ENCODE data around the gene GPHN. TPM values are rescaled to one million over a fixed set of nuclear protein-coding genes. Genes with fewer than 3 reads are reported as not detected.
A peak's percentile ranks its signal among the peaks of the same experiment; 100 is the strongest.

The GPHN gene
- total and polyA plus RNA-seq, 5 experiments from 2014 or later: 2.9 to 12.1 (median 4.2) TPM

GRCh38 chr14:67137744-67138371 is 629.9 kb downstream of the GPHN start:
- H3K27ac Mint-ChIP-seq: no peak overlapping the region
- no peak overlapping the region for H3K4me3 Mint-ChIP-seq
- no peaks in the 10 kb centered on the region for H3K9me3 Mint-ChIP-seq
- POLR2A ChIA-PET: no interaction called here
- no peaks in the 10 kb centered on the region for H3K27me3 Mint-ChIP-seq
- H3K36me3 Mint-ChIP-seq: peaks cover 0 to 10% (median 4%) of the 10 kb centered on the region in 3 donors
- DNase-seq: peak in 1 of 10 donors; percentile 9
- ATAC-seq: no peak
- peaks cover 0 to 2% (median under 1%) of the 10 kb centered on the region in 4 donors for H3K4me1 Mint-ChIP-seq

GRCh38 chr14:67140556-67140955 is 632.6 kb downstream of the GPHN start:
- POLR2A ChIA-PET: no interaction called here
- H3K9me3 Mint-ChIP-seq: no peaks in the 10 kb centered on the region
- no peaks in the 10 kb centered on the region for H3K27me3 Mint-ChIP-seq
- DNase-seq (no peak), ATAC-seq (no peak)
- H3K36me3 Mint-ChIP-seq: peaks cover 0 to 15% (median 10%) of the 10 kb centered on the region in 3 donors
- no peak overlapping the region for H3K4me3 Mint-ChIP-seq
- H3K4me1 Mint-ChIP-seq: no peaks in the 10 kb centered on the region
- no peak overlapping the region for H3K27ac Mint-ChIP-seq

DNA sequence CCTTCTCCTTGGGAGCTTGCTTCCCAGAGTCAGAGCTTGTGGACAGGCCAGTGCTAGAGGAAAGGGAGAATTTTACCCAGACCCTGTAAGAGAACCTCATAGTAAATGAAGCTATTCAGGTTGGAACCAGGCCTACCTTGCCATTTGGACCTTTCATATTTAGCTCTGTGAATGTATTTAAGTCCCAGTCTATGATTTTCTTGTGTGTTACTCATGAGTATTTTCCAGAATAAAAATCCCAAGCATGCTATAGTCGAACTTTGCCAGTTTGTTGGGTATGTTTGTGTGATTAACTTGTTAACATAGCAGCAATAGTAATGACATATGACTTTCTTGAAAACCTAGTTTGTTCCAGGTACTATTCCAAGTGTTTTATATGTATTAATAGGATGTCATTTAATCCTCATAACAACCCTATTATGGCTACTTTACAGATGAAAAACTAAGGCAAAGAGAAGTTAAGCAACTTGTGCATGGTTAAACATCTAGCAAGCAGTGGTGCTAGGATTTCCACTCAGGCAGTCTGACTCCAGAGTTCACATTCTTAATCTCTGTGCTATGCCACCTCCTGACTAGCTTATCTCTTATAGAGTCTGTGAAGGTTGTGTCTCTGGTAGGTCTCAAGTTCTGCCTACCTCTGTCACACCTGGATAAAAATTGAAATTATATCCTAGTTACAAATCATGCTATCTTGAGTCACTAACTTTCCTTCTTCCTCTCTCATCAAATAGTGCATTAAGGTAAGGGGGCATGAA is 633.4 kb downstream of the GPHN start:
- H3K36me3 Mint-ChIP-seq: peaks cover 0 to 13% (median 10%) of the 10 kb centered on the region in 3 donors
- H3K27ac Mint-ChIP-seq: no peak overlapping the region
- no peaks in the 10 kb centered on the region for H3K27me3 Mint-ChIP-seq
- DNase-seq (no peak), ATAC-seq (no peak)
- H3K4me1 Mint-ChIP-seq: no peaks in the 10 kb centered on the region
- H3K4me3 Mint-ChIP-seq: no peak overlapping the region
- POLR2A ChIA-PET: no interaction called here
- H3K9me3 Mint-ChIP-seq: no peaks in the 10 kb centered on the region

- H3K4me1 Mint-ChIP-seq: no peaks in the 10 kb centered on the region
- POLR2A ChIA-PET: no interaction called here
- no peak for ATAC-seq
- H3K36me3 Mint-ChIP-seq: no peaks in the 10 kb centered on the region
- no peaks in the 10 kb centered on the region for H3K9me3 Mint-ChIP-seq
- H3K27me3 Mint-ChIP-seq: no peaks in the 10 kb centered on the region
- no peak overlapping the region for H3K27ac Mint-ChIP-seq
- H3K4me3 Mint-ChIP-seq: no peak overlapping the region
- DNase-seq: no peak
These were observed 643.2 kb downstream of the GPHN start for GRCh38 chr14:67151082-67151666.

GRCh38 chr14:67158566-67158965 is 650.6 kb downstream of the GPHN start:
- DNase-seq (no peak), ATAC-seq (no peak)
- Mint-ChIP-seq H3K27ac (no peak overlapping the region), H3K4me3 (no peak overlapping the region), H3K27me3 (no peaks in the 10 kb centered on the region), H3K9me3 (no peaks in the 10 kb centered on the region), H3K4me1 (no peaks in the 10 kb centered on the region), H3K36me3 (no peaks in the 10 kb centered on the region)
- POLR2A ChIA-PET: no interaction called here

- H3K36me3 Mint-ChIP-seq: no peaks in the 10 kb centered on the region
- POLR2A ChIA-PET: no interaction called here
- no peak overlapping the region for H3K4me3 Mint-ChIP-seq
- H3K9me3 Mint-ChIP-seq: no peaks in the 10 kb centered on the region
- ATAC-seq (no peak), DNase-seq (no peak)
- H3K27ac Mint-ChIP-seq: no peak overlapping the region
- H3K27me3 Mint-ChIP-seq: no peaks in the 10 kb centered on the region
- no peaks in the 10 kb centered on the region for H3K4me1 Mint-ChIP-seq
These were observed 654.4 kb downstream of the GPHN start for GRCh38 chr14:67162385-67162784.

- H3K4me3 Mint-ChIP-seq: no peak overlapping the region
- peaks cover 0 to 2% (median 0%) of the 10 kb centered on the region in 9 donors for H3K9me3 Mint-ChIP-seq
- DNase-seq: peak in 8 of 10 donors; percentile 3 to 62 (median 28)
- no peak overlapping the region for H3K27ac Mint-ChIP-seq
- peaks cover 0 to 8% (median 2%) of the 10 kb centered on the region in 3 donors for H3K36me3 Mint-ChIP-seq
- POLR2A ChIA-PET: no interaction called here
- no peaks in the 10 kb centered on the region for H3K4me1 Mint-ChIP-seq
- no peak for ATAC-seq
- no peaks in the 10 kb centered on the region for H3K27me3 Mint-ChIP-seq
These were observed 658.5 kb downstream of the GPHN start for GRCh38 chr14:67166450-67166853.

DNA sequence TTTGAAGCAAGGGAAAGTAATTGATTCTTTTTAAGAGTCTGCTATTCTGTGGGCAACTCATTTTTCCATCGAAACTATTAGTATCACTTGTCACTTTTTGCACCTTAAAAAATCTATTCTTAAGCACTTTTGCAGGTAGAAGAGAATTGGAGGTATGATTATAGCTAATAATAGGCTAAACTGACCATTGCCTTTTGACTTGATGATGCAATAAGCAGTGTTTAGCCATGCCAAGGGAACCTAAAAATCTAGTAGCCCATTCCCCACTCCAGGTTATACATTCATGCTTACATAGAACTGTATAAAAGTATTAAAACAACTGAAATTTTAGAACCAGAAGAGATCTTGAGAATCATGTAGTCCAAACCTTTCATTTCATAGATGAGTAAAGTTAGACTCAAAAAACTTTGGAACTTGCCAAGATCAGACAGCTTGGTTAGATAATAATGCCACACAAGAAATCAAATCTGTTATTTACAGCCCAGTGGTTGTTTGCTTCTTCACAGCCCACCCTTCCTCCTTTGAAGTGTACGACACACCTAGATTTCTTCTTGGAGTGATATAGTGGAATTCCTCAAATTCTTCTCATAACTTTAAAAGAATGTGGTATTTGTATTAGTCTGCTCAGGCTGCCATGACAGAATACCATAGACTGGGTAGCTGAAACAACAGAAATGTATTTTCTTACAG is 659.6 kb downstream of the GPHN start:
- no peak for ATAC-seq
- H3K4me1 Mint-ChIP-seq: no peaks in the 10 kb centered on the region
- peaks cover 0 to 10% (median 5%) of the 10 kb centered on the region in 9 donors for H3K9me3 Mint-ChIP-seq
- H3K27ac Mint-ChIP-seq: no peak overlapping the region
- H3K4me3 Mint-ChIP-seq: no peak overlapping the region
- no peak for DNase-seq
- H3K27me3 Mint-ChIP-seq: no peaks in the 10 kb centered on the region
- POLR2A ChIA-PET: no interaction called here
- peaks cover 1 to 19% (median 8%) of the 10 kb centered on the region in 3 donors for H3K36me3 Mint-ChIP-seq

- no peak overlapping the region for H3K27ac Mint-ChIP-seq
- no peak for DNase-seq
- no peaks in the 10 kb centered on the region for H3K27me3 Mint-ChIP-seq
- POLR2A ChIA-PET: no interaction called here
- H3K36me3 Mint-ChIP-seq: peaks cover 6 to 19% (median 8%) of the 10 kb centered on the region in 3 donors
- no peak overlapping the region for H3K4me3 Mint-ChIP-seq
- peaks cover 0 to 15% (median 8%) of the 10 kb centered on the region in 9 donors for H3K9me3 Mint-ChIP-seq
- no peak for ATAC-seq
- no peaks in the 10 kb centered on the region for H3K4me1 Mint-ChIP-seq
These were observed 660.1 kb downstream of the GPHN start for GRCh38 chr14:67168110-67168441.

GRCh38 chr14:67170660-67171059 is 662.7 kb downstream of the GPHN start:
- H3K9me3 Mint-ChIP-seq: peaks cover 0 to 40% (median 22%) of the 10 kb centered on the region in 9 donors
- no peaks in the 10 kb centered on the region for H3K27me3 Mint-ChIP-seq
- H3K36me3 Mint-ChIP-seq: peaks cover 8 to 35% (median 17%) of the 10 kb centered on the region in 3 donors

GRCh38 chr14:67172056-67172455 is 664.1 kb downstream of the GPHN start:
- ATAC-seq (no peak), DNase-seq (no peak)
- Mint-ChIP-seq H3K4me1 (no peaks in the 10 kb centered on the region), H3K9me3 (peaks cover 3 to 52% (median 29%) of the 10 kb centered on the region in 9 donors), H3K27ac (no peak overlapping the region), H3K27me3 (no peaks in the 10 kb centered on the region), H3K4me3 (no peak overlapping the region), H3K36me3 (peaks cover 15 to 48% (median 28%) of the 10 kb centered on the region in 3 donors)
- POLR2A ChIA-PET: no interaction called here

More at GRCh38 chr14:67170660-67171059, 662.7 kb downstream of the GPHN start:
- POLR2A ChIA-PET: no interaction called here
- ATAC-seq: no peak
- Mint-ChIP-seq H3K4me1 (no peaks in the 10 kb centered on the region), H3K27ac (no peak overlapping the region), H3K4me3 (no peak overlapping the region)
- no peak for DNase-seq

DNA sequence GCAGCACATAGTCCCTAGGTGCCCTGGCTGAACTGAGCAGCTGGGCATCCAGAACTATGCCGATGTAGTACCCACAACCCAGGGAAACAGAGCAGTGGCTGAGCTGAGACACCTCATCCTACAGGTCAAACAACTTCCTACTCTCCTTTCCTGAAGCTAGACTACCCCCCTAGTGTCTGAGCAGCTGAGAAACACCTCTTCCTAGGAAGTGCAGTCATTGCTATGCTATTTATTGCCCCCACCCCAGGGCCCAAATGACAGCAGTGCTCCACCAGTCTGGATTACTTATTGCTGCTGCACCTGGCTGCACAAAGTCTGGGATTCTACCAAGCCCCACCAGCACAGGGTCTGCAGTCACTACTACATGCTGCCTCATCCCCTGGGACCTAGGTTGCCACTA is 664.6 kb downstream of the GPHN start:
- Mint-ChIP-seq H3K9me3 (peaks cover 6 to 56% (median 34%) of the 10 kb centered on the region in 9 donors), H3K27me3 (no peaks in the 10 kb centered on the region), H3K36me3 (peaks cover 16 to 53% (median 33%) of the 10 kb centered on the region in 3 donors), H3K27ac (no peak overlapping the region), H3K4me3 (no peak overlapping the region), H3K4me1 (no peaks in the 10 kb centered on the region)
- no peak for DNase-seq
- POLR2A ChIA-PET: no interaction called here
- no peak for ATAC-seq

GRCh38 chr14:67173719-67174118 is 665.8 kb downstream of the GPHN start:
- POLR2A ChIA-PET: no interaction called here
- H3K4me1 Mint-ChIP-seq: no peaks in the 10 kb centered on the region

More at GRCh38 chr14:67173719-67174118, 665.8 kb downstream of the GPHN start:
- no peak for ATAC-seq
- Mint-ChIP-seq H3K9me3 (peaks cover 6 to 68% (median 41%) of the 10 kb centered on the region in 9 donors), H3K27me3 (no peaks in the 10 kb centered on the region), H3K4me3 (no peak overlapping the region), H3K36me3 (peaks cover 23 to 64% (median 45%) of the 10 kb centered on the region in 3 donors), H3K27ac (no peak overlapping the region)
- DNase-seq: no peak

All from naive thymus-derived CD8-positive, alpha-beta T cell (primary cell).